ENCODE data around the gene AKAP6.

GRCh38 chr14:32608857-32609256 lies 279.8 kb downstream of the AKAP6 start:
- no peak for TF ChIP-seq ZFX (IDR thresholded peaks at IDR 0.05)
- TF ChIP-seq, protein P1, sequence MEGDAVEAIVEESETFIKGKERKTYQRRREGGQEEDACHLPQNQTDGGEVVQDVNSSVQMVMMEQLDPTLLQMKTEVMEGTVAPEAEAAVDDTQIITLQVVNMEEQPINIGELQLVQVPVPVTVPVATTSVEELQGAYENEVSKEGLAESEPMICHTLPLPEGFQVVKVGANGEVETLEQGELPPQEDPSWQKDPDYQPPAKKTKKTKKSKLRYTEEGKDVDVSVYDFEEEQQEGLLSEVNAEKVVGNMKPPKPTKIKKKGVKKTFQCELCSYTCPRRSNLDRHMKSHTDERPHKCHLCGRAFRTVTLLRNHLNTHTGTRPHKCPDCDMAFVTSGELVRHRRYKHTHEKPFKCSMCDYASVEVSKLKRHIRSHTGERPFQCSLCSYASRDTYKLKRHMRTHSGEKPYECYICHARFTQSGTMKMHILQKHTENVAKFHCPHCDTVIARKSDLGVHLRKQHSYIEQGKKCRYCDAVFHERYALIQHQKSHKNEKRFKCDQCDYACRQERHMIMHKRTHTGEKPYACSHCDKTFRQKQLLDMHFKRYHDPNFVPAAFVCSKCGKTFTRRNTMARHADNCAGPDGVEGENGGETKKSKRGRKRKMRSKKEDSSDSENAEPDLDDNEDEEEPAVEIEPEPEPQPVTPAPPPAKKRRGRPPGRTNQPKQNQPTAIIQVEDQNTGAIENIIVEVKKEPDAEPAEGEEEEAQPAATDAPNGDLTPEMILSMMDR (conservative IDR thresholded peaks at IDR 0.05): no peak
